ENCODE measurements around the gene ASPHD1. TPM values are rescaled to one million over a fixed set of nuclear protein-coding genes. Genes with fewer than 3 reads are reported as not detected.
A peak's percentile ranks its signal among the peaks of the same experiment; 100 is the strongest.

Gene ASPHD1
- total and polyA plus RNA-seq, 8 donors, result 0.42 to 15.6 (median 0.63) TPM

DNA sequence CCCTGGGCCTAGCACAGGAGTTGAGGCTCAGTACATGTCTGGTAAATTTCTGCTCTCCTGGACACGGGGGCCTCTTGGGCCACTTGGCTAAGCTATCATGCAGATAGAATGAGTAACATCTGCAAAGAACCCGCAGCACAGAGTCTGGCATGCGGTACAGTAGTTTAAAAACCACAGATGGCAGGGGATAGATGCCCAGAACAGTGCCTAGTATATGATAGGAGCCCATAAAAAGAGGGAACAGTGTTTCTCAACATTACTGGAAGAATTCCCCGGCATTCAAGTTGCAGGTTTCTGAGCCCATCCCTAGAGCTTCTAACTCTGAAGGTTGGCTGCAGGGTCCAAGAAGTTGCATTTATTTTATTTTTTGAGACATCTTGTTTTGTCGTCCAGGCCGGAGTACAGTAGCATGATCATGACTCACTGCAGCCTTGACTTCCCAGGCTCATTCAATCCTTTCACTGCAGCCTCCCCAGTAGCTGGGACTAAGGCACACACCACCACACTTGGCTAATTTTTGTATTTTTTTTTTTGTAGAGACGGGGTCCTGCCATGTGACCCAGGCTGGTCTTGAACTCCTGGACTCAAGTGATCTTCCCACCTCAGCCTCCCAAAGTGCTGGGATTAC, 43.0 kb upstream of the ASPHD1 start:
- H3K4me1 ChIP-seq, result peaks cover 9 to 16% of the 10 kb centered on the region in 2 donors
- H3K4me3 ChIP-seq, result no peak overlapping the region
- no peaks in the 10 kb centered on the region for H3K9me3 ChIP-seq
- H3K27ac ChIP-seq, result no peak overlapping the region
- H3K27me3 ChIP-seq, result no peaks in the 10 kb centered on the region
- peaks cover 0 to 30% of the 10 kb centered on the region in 2 donors for H3K36me3 ChIP-seq
- intact Hi-C loops (cut with DNase I), result loop anchor here in 1 of 2 donors (10.0 kb wide), 1 partner anchor 148 kb away; no protein-coding TSS in a partner anchor
- TF ChIP-seq, protein P1, sequence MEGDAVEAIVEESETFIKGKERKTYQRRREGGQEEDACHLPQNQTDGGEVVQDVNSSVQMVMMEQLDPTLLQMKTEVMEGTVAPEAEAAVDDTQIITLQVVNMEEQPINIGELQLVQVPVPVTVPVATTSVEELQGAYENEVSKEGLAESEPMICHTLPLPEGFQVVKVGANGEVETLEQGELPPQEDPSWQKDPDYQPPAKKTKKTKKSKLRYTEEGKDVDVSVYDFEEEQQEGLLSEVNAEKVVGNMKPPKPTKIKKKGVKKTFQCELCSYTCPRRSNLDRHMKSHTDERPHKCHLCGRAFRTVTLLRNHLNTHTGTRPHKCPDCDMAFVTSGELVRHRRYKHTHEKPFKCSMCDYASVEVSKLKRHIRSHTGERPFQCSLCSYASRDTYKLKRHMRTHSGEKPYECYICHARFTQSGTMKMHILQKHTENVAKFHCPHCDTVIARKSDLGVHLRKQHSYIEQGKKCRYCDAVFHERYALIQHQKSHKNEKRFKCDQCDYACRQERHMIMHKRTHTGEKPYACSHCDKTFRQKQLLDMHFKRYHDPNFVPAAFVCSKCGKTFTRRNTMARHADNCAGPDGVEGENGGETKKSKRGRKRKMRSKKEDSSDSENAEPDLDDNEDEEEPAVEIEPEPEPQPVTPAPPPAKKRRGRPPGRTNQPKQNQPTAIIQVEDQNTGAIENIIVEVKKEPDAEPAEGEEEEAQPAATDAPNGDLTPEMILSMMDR (IDR thresholded peaks at IDR 0.05), result no peak
- no peak for ATAC-seq
- DNase-seq, result no peak

DNA sequence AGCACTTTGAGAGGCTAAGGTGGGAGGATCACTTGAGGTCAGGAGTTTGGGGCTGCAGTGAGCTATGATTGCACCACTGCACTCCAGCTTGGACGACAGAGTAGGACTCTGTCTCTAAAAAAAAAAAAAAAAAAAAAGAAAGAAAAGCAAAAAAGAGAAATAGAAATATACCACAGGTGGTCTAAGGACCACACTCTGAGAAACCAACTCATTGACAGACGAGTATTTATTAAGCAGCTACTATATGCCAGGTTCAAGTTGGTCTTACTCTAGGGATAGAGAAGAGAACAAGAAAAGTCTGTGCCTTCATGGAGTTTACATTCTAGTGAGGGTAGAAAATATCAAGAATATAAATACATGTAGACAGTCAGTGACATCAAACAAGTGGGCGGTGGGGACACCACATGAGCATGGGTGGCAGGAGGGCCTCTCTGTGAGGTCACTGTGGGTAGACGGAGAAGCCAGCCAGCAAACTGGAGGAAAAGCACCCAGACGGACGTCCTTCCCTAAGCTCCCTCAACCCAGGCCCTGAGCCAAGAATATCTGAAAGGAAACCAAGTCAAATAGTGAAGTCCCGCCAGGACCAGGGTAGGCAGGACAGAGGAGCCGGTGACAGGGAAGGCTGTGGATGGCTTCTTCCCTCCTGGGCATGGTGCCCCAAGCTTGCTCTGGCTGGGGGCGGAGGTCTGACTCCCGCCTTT, 42.0 kb upstream of the ASPHD1 start:
- H3K9me3 ChIP-seq, result no peaks in the 10 kb centered on the region
- DNase-seq, result no peak
- TF ChIP-seq, protein P1 (IDR thresholded peaks at IDR 0.05), result no peak
- no peak for ATAC-seq
- H3K27me3 ChIP-seq, result no peaks in the 10 kb centered on the region
- H3K36me3 ChIP-seq, result peaks cover 0 to 30% of the 10 kb centered on the region in 2 donors
- no peak overlapping the region for H3K4me3 ChIP-seq
- no peak overlapping the region for H3K27ac ChIP-seq
- intact Hi-C loops (cut with DNase I), result loop anchor here in 1 of 2 donors (10.0 kb wide), 1 partner anchor 147 kb away; no protein-coding TSS in a partner anchor
- peaks cover 9 to 19% of the 10 kb centered on the region in 2 donors for H3K4me1 ChIP-seq

DNA sequence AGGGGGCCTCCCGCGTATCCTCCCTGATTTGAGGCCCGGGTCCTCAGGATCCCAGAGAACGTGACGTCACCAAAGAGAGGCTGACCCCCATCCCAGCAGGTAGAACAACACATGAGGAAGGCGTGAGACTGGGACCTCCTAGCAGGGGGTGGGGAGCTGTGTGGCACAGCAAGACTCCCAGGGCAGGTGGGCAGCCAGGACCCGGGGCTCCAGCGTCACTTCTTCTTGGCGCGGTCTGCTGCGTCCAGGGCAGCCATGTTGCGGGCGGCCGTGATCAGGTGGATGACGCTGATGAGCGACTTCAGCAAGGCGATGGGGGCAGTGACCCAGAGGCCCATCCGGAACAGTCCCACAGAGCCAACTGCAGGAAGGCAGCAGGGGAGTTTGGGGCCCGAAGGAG, 41.3 kb upstream of the ASPHD1 start:
- no peaks in the 10 kb centered on the region for H3K27me3 ChIP-seq
- H3K9me3 ChIP-seq, result no peaks in the 10 kb centered on the region
- H3K27ac ChIP-seq, result no peak overlapping the region
- peaks cover 9 to 24% of the 10 kb centered on the region in 2 donors for H3K4me1 ChIP-seq
- peaks cover 0 to 30% of the 10 kb centered on the region in 2 donors for H3K36me3 ChIP-seq
- ATAC-seq, result no peak
- DNase-seq, result no peak
- TF ChIP-seq, protein P1 (IDR thresholded peaks at IDR 0.05), result no peak
- intact Hi-C loops (cut with DNase I), result loop anchor here in 1 of 2 donors (10.0 kb wide), 1 partner anchor 146 kb away; no protein-coding TSS in a partner anchor
- H3K4me3 ChIP-seq, result no peak overlapping the region

DNA sequence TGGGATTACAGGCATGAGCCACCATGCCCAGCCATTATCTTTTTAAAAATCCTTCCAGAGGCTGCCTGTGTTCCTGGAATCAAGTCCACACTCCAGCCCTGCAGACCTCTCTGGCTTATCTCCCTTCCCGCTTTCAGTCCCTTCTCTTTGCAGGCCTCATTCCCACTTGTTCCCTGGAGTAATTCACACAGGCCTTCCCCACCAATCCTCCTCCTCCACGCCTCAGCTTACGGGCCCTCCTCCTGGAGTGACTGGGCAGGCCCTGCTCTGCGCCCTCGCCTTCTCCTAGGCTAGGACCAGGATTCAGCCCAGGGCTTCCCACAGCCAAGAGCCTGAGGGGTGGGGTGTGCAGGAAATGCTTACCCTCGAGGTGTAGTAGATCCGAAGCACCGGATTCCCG, 40.1 kb upstream of the ASPHD1 start:
- intact Hi-C loops (cut with DNase I), result loop anchor here in 1 of 2 donors (10.0 kb wide), 1 partner anchor 65 kb away; the partner anchor contains the start of gene KCTD13
- ATAC-seq (no peak), DNase-seq (no peak)
- peaks cover 9 to 24% of the 10 kb centered on the region in 2 donors for H3K4me1 ChIP-seq
- TF ChIP-seq, protein P1 (IDR thresholded peaks at IDR 0.05), result no peak
- H3K27me3 ChIP-seq, result no peaks in the 10 kb centered on the region
- H3K9me3 ChIP-seq, result no peaks in the 10 kb centered on the region
- no peak overlapping the region for H3K27ac ChIP-seq
- H3K36me3 ChIP-seq, result peaks cover 0 to 30% of the 10 kb centered on the region in 2 donors
- H3K4me3 ChIP-seq, result no peak overlapping the region

DNA sequence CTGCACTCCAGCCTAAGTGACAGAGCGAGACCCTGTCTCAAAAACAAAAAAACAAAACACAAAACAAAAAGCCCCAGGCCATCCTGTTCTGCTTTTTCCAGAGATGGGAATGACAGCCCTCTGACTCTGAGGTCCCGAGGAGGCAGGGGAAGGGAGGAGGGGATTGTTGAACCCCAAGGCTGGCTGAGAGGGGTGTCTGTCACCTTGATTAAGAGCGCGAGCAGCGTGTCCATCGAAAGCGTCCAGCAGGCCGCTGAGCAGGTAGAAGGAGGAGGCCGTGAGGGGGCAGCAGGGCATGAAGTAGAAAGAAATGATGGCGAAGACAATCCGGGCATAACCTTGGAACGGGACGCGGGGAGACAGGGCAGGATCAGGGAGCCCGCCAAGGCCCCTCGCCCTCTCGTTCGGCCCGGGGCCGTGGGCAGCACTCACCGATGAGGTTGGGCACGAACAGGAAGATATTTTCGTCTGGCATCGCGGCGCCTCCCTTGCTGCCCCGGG, 37.9 kb upstream of the ASPHD1 start:
- intact Hi-C loops (cut with DNase I), result loop anchor here in 1 of 2 donors (10.0 kb wide), 1 partner anchor 62 kb away; the partner anchor contains the start of gene KCTD13
- Histone ChIP-seq H3K9me3 (no peaks in the 10 kb centered on the region), H3K36me3 (peaks cover 0 to 30% of the 10 kb centered on the region in 2 donors), H3K4me1 (peaks cover 9 to 24% of the 10 kb centered on the region in 2 donors), H3K4me3 (peak overlapping the region; percentile 81 to 86), H3K27ac (peak overlapping the region; percentile 84 to 87), H3K27me3 (no peaks in the 10 kb centered on the region)
- ATAC-seq, result peak; percentile 37
- DNase-seq, result no peak
- TF ChIP-seq, protein P1 (IDR thresholded peaks at IDR 0.05), result no peak

Measured in left lung (tissue), 10 donors.